Upper lobe of right lung (tissue), 1 donor: ENCODE results near the gene MRPL19. TPM values are rescaled to one million over a fixed set of nuclear protein-coding genes. Genes with fewer than 3 reads are reported as not detected.

ENCODE experiments used
- ATAC-seq: fragments of 200-7000 bp; cut with Tn5 transposase; one replicate; pipeline ENCODE4 v1.9.1; 2020; ENCODE audit warnings: mild to moderate bottlenecking, moderate library complexity
- DNase-seq: peaks from one replicate; pipeline ENCODE4 v3.0.0-alpha.2; 2020
- H3K27ac ChIP-seq: fragments of 200-600 bp; one replicate; pipeline ENCODE4 v1.8.0; 2022
- H3K27me3 ChIP-seq: fragments of 200-600 bp; one replicate; pipeline ENCODE4 v1.8.0; 2022; ENCODE audit warnings: mild to moderate bottlenecking
- H3K36me3 ChIP-seq: fragments of 200-600 bp; one replicate; pipeline ENCODE4 v1.8.0; 2022
- H3K4me1 ChIP-seq: fragments of 200-600 bp; one replicate; pipeline ENCODE4 v1.8.0; 2022
- H3K4me3 ChIP-seq: fragments of 200-600 bp; one replicate; pipeline ENCODE4 v1.8.0; 2022; ENCODE audit warnings: mild to moderate bottlenecking
- H3K9me3 ChIP-seq: fragments of 200-600 bp; one replicate; pipeline ENCODE4 v1.8.0; 2022
- intact Hi-C: fragments of 100-400 bp; cut with DNase I; formaldehyde crosslinking; loops from one replicate; pipeline ENCODE4 v1.11.0; 2022
- total RNA-seq: library from RNA; stranded (reverse); fragmentation: NEBNext Ultra II Directional; extraction: Animal tissue kit (Norgen Biotek cat#: 25700); gene quantifications from one replicate; pipeline ENCODE4 v1.2.1, GENCODE V29; 2021
- TF ChIP-seq, protein P1 (sequence below): fragments of 200-600 bp; IDR thresholded peaks from one replicate; pipeline ENCODE4 v1.8.0; 2022; ENCODE audit warnings: antibody characterized with exemption
- donor health status: DM: no; HTN: yes; CAD: no; lungs with severe emphysema.

The MRPL19 gene
- total RNA-seq, 1 donor from 2014 or later = 41.0 TPM

DNA sequence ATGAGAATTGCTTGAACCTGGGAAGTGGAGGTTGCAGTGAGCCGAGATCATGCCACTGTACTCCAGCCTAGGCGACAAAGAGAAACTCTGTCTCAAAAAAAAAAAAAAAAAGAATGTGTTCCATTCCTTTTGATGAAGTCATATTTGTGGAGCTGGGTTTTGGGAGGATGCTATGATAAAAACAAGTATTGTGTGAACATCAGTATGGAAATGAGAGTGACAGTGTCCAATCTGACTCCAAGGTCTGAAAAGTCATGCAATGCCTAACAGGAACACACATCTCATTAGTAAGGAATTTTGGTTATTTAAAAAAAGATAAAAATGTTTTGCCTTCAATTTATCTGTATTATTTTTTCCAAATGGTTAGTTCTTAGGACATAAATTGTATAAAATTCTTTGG, 52.3 kb downstream of the MRPL19 start:
- Histone ChIP-seq H3K36me3 (peaks cover 74% of the 10 kb centered on the region), H3K4me1 (no peaks in the 10 kb centered on the region), H3K9me3 (no peaks in the 10 kb centered on the region), H3K27me3 (no peaks in the 10 kb centered on the region), H3K4me3 (no peak overlapping the region), H3K27ac (no peak overlapping the region)
- intact Hi-C loops = no loop called here
- DNase-seq (no peak), ATAC-seq (no peak)
- TF ChIP-seq, protein P1, sequence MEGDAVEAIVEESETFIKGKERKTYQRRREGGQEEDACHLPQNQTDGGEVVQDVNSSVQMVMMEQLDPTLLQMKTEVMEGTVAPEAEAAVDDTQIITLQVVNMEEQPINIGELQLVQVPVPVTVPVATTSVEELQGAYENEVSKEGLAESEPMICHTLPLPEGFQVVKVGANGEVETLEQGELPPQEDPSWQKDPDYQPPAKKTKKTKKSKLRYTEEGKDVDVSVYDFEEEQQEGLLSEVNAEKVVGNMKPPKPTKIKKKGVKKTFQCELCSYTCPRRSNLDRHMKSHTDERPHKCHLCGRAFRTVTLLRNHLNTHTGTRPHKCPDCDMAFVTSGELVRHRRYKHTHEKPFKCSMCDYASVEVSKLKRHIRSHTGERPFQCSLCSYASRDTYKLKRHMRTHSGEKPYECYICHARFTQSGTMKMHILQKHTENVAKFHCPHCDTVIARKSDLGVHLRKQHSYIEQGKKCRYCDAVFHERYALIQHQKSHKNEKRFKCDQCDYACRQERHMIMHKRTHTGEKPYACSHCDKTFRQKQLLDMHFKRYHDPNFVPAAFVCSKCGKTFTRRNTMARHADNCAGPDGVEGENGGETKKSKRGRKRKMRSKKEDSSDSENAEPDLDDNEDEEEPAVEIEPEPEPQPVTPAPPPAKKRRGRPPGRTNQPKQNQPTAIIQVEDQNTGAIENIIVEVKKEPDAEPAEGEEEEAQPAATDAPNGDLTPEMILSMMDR = no peak

DNA sequence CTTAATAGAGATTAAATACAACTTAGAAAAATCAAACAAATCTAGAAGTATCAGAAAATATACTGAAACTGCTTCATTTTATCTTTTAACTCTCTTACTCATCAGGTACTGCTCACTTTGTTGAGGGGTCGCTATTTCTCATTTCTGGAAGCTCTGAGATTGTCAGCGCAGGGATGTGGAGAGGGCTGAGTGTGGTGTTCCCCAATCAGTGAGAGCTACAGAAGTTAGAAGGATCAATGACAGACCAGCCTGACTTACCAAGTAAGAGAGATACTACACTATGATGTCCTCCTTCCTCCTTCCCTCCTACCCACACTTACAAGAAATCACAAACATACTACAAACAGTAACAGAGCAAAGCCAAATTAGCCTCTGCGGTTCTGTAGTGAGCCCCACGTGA, 56.0 kb downstream of the MRPL19 start:
- Histone ChIP-seq H3K9me3 (no peaks in the 10 kb centered on the region), H3K4me1 (no peaks in the 10 kb centered on the region), H3K36me3 (peaks cover 66% of the 10 kb centered on the region), H3K27ac (no peak overlapping the region), H3K27me3 (no peaks in the 10 kb centered on the region), H3K4me3 (no peak overlapping the region)
- TF ChIP-seq, protein P1 = no peak
- DNase-seq = no peak
- ATAC-seq = no peak
- intact Hi-C loops = no loop called here

DNA sequence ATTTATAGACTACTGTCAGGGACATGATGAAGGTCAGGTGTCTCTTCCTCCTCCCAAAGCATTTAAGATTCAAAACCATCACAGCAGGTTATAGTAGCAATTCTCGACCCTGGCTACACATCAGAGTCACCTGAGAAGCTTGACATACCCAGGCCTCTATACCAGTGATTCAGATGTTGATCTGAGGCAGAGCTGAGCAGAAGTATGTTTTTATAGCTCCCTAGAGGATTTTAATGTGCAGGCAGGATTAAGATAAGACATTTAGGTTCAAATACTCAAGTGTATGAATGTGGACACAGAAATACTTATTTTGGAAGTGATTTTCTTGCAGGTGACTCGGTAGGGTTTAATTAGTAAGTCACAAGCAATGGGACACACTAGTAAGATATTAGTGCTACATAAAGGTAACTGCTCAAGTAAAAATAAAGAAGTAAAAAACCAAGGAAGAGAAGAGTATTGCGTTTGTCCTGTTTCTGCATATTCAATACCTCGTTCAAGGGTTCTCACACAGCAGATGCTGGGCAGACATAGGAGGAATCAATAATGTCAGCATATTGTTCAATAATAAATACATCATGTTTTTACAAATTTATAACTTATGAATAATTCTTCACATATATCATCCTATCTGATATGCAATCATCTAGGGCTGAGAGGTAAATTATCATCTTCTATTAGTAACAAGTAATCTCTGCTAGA, 57.2 kb downstream of the MRPL19 start:
- H3K4me3 ChIP-seq = no peak overlapping the region
- H3K9me3 ChIP-seq = no peaks in the 10 kb centered on the region
- H3K36me3 ChIP-seq = peaks cover 54% of the 10 kb centered on the region
- intact Hi-C loops = no loop called here
- ATAC-seq (no peak), DNase-seq (no peak)
- peaks cover 3% of the 10 kb centered on the region for H3K4me1 ChIP-seq
- no peak overlapping the region for H3K27ac ChIP-seq
- TF ChIP-seq, protein P1 = no peak
- H3K27me3 ChIP-seq = no peaks in the 10 kb centered on the region

GRCh38 chr2:75705921-75706320, 59.3 kb downstream of the MRPL19 start:
- Histone ChIP-seq H3K4me1 (peaks cover 13% of the 10 kb centered on the region), H3K36me3 (peaks cover 39% of the 10 kb centered on the region), H3K4me3 (no peak overlapping the region), H3K27ac (no peak overlapping the region), H3K27me3 (no peaks in the 10 kb centered on the region), H3K9me3 (no peaks in the 10 kb centered on the region)
- no peak for ATAC-seq
- TF ChIP-seq, protein P1 = no peak
- DNase-seq = no peak
- intact Hi-C loops = no loop called here

DNA sequence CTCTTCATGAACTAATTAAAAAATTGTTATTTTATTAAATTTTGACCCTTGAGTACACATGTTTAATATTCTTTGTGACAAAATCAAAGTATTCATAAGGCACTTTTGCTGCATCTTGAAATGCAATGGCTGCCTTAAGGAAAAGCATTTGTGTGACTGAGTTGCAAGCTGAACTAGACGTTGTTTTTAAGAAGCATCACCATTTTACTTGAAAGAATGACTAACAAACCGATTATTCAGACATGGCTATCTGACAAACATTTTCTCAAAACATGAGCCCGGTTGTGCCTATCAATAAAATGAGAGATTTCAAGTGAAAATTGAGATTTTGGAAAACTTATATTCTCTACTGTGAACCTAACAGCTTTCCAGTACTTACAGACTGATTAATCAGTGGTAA, 61.3 kb downstream of the MRPL19 start:
- Histone ChIP-seq H3K27ac (no peak overlapping the region), H3K36me3 (peaks cover 26% of the 10 kb centered on the region), H3K27me3 (no peaks in the 10 kb centered on the region), H3K4me1 (peaks cover 13% of the 10 kb centered on the region), H3K9me3 (no peaks in the 10 kb centered on the region), H3K4me3 (no peak overlapping the region)
- intact Hi-C loops = no loop called here
- TF ChIP-seq, protein P1 = no peak
- no peak for ATAC-seq
- no peak for DNase-seq

DNA sequence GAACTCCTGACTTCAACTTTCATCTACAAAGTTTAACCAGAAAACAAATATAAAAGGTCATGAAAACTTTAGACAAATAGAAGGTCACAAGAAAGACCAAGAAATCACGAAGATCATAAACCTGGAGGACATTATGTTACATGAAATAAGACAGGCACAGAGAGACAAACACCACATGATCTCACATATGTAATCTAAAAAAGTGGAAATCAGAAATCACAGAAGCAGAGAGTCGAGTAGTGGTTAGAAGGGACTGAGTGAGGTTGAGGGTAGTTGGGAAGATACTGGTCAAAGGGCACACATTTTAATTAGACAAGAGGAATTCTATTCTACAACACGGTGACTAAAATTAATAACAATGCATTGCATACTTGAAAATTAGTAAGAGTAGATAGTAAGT, 62.7 kb downstream of the MRPL19 start:
- Histone ChIP-seq H3K36me3 (peaks cover 12% of the 10 kb centered on the region), H3K27me3 (no peaks in the 10 kb centered on the region), H3K4me3 (peak overlapping the region; percentile 69), H3K4me1 (peaks cover 13% of the 10 kb centered on the region), H3K27ac (no peak overlapping the region), H3K9me3 (no peaks in the 10 kb centered on the region)
- intact Hi-C loops = no loop called here
- DNase-seq (no peak), ATAC-seq (no peak)
- TF ChIP-seq, protein P1 = no peak
